WTC11 (cell line): ENCODE measurements around the gene IGSF6. TPM values are rescaled to one million over a fixed set of nuclear protein-coding genes. Genes with fewer than 3 reads are reported as not detected.

ENCODE experiments used
- ATAC-seq: fragments of 200-7000 bp; cut with Tn5 transposase; 2 replicates; pipeline ENCODE4 v1.10.0; 2021; ENCODE audit warnings: mild to moderate bottlenecking, moderate library complexity
- CTCF ChIA-PET: fragments of 300-600 bp; sonication (Branson Sonifier 250); formaldehyde crosslinking; loops from one replicate; lab custom pipeline; 2021; ENCODE audit warnings: antibody characterized with exemption; lab: Charles Lee
- POLR2A ChIA-PET: fragments of 350-600 bp; sonication (Branson Sonifier 250); formaldehyde crosslinking; loops from one replicate; lab custom pipeline; 2021; ENCODE audit warnings: antibody characterized with exemption; lab: Charles Lee
- DNase-seq: peaks from one replicate; pipeline ENCODE4 v3.0.0; 2021; ENCODE audit warnings: low spot score
- H3K27ac Mint-ChIP-seq: 2 replicates; pipeline ENCODE4 v1.8.0; 2021; ENCODE audit warnings: mixed read lengths
- H3K27me3 Mint-ChIP-seq: 2 replicates; pipeline ENCODE4 v1.8.0; 2021; ENCODE audit warnings: low read depth, mild to moderate bottlenecking, moderate library complexity, mixed read lengths
- H3K36me3 Mint-ChIP-seq: 2 replicates; pipeline ENCODE4 v1.8.0; 2021; ENCODE audit warnings: mixed read lengths
- H3K4me1 Mint-ChIP-seq: 2 replicates; pipeline ENCODE4 v1.8.0; 2022; ENCODE audit warnings: mixed read lengths
- H3K4me3 Mint-ChIP-seq: 2 replicates; pipeline ENCODE4 v1.8.0; 2021; ENCODE audit warnings: mild to moderate bottlenecking, moderate library complexity, mixed read lengths
- H3K9me3 Mint-ChIP-seq: 2 replicates; pipeline ENCODE4 v1.8.0; 2021; ENCODE audit warnings: mixed read lengths
- CBFB ChIP-seq: sonication (generic); formaldehyde crosslinking; IDR thresholded peaks from 2 replicates; pipeline ENCODE4 v1.8.1; 2022; ENCODE audit warnings: mild to moderate bottlenecking, low read depth, missing genetic modification reagents
- CREB1 ChIP-seq: sonication (generic); formaldehyde crosslinking; IDR thresholded peaks from 2 replicates; pipeline ENCODE4 v1.8.0; 2023; ENCODE audit warnings: mild to moderate bottlenecking, missing genetic modification reagents
- HMGA2 ChIP-seq: fragments of 250-450 bp; sonication (Bioruptor Pico); IDR thresholded peaks from 2 replicates; pipeline ENCODE4 v1.4.0; 2021; ENCODE audit warnings: mild to moderate bottlenecking, moderate library complexity
- IRF2 ChIP-seq: sonication (generic); formaldehyde crosslinking; IDR thresholded peaks from 2 replicates; pipeline ENCODE4 v1.8.0; 2022; ENCODE audit warnings: low read depth, missing genetic modification reagents, borderline replicate concordance
- NR1H2 ChIP-seq: sonication (generic); formaldehyde crosslinking; IDR thresholded peaks from 2 replicates; pipeline ENCODE4 v1.9.0; 2021; ENCODE audit warnings: mild to moderate bottlenecking, moderate library complexity, missing genetic modification reagents
- NR3C1 ChIP-seq: sonication (generic); formaldehyde crosslinking; conservative IDR thresholded peaks from 2 replicates; pipeline ENCODE4 v1.8.1; 2023; ENCODE audit warnings: low read depth, mild to moderate bottlenecking, missing genetic modification reagents
- PRRX2 ChIP-seq: fragments of 250-450 bp; sonication (Bioruptor Pico); IDR thresholded peaks from 2 replicates; pipeline ENCODE4 v1.8.0; 2021; ENCODE audit warnings: mild to moderate bottlenecking
- RELA ChIP-seq: sonication (generic); formaldehyde crosslinking; IDR thresholded peaks from 2 replicates; pipeline ENCODE4 v1.8.1; 2022; ENCODE audit warnings: missing genetic modification reagents, mild to moderate bottlenecking, borderline replicate concordance
- SMAD3 ChIP-seq: sonication (generic); formaldehyde crosslinking; IDR thresholded peaks from 2 replicates; pipeline ENCODE4 v1.8.0; 2022; ENCODE audit warnings: missing genetic modification reagents, mild to moderate bottlenecking, borderline replicate concordance
- SOX15 ChIP-seq: fragments of 250-450 bp; sonication (Bioruptor Pico); IDR thresholded peaks from 2 replicates; pipeline ENCODE4 v1.9.0; 2021; ENCODE audit warnings: mild to moderate bottlenecking
- TEAD1 ChIP-seq: sonication (generic); formaldehyde crosslinking; IDR thresholded peaks from 2 replicates; pipeline ENCODE4 v1.8.0; 2022; ENCODE audit warnings: mild to moderate bottlenecking, missing genetic modification reagents
- TEAD4 ChIP-seq: sonication (generic); formaldehyde crosslinking; IDR thresholded peaks from 2 replicates; pipeline ENCODE4 v1.8.0; 2022; ENCODE audit warnings: mild to moderate bottlenecking, missing genetic modification reagents
- ZNF121 ChIP-seq: sonication (generic); formaldehyde crosslinking; IDR thresholded peaks from 2 replicates; pipeline ENCODE4 v1.8.0; 2023; ENCODE audit warnings: missing genetic modification reagents
- ZNF219 ChIP-seq: sonication (generic); formaldehyde crosslinking; IDR thresholded peaks from 2 replicates; pipeline ENCODE4 v1.8.0; 2023; ENCODE audit warnings: missing genetic modification reagents, mild to moderate bottlenecking, borderline replicate concordance
- ZNF423 ChIP-seq: fragments of 250-450 bp; sonication (Bioruptor Pico); IDR thresholded peaks from 2 replicates; pipeline ENCODE4 v2.1.2; 2022; ENCODE audit warnings: mild to moderate bottlenecking, moderate library complexity
- ZNF671 ChIP-seq: fragments of 250-450 bp; sonication (Bioruptor Pico); IDR thresholded peaks from 2 replicates; pipeline ENCODE4 v1.8.0; 2021; ENCODE audit warnings: mild to moderate bottlenecking
- total RNA-seq: library from RNA; stranded (reverse); gene quantifications from 3 replicates; pipeline ENCODE4 v1.2.3, GENCODE V29; 2021
- TF ChIP-seq, protein P1 (sequence below): fragments of 250-450 bp; sonication (Bioruptor Pico); IDR thresholded peaks from 2 replicates; pipeline ENCODE4 v1.8.0; 2021; ENCODE audit warnings: mild to moderate bottlenecking
- TF ChIP-seq, protein P2 (sequence below): sonication (generic); formaldehyde crosslinking; IDR thresholded peaks from 2 replicates; pipeline ENCODE4 v1.8.0; 2023; ENCODE audit warnings: missing genetic modification reagents
- TF ChIP-seq, protein P3 (sequence below): sonication (generic); formaldehyde crosslinking; conservative IDR thresholded peaks from 2 replicates; pipeline ENCODE4 v1.8.1; 2023; ENCODE audit warnings: mild to moderate bottlenecking, low read depth, missing genetic modification reagents, moderate library complexity
- TF ChIP-seq, protein P4 (sequence below): sonication (generic); formaldehyde crosslinking; IDR thresholded peaks from 2 replicates; pipeline ENCODE4 v1.8.0; 2022; ENCODE audit warnings: mild to moderate bottlenecking, missing genetic modification reagents
- TF ChIP-seq, protein P5 (sequence below): sonication (generic); formaldehyde crosslinking; conservative IDR thresholded peaks from 2 replicates; pipeline ENCODE4 v1.8.1; 2022; ENCODE audit warnings: mild to moderate bottlenecking, missing genetic modification reagents
- TF ChIP-seq, protein P6 (sequence below): sonication (generic); formaldehyde crosslinking; IDR thresholded peaks from 2 replicates; pipeline ENCODE4 v1.8.0; 2023; ENCODE audit warnings: mild to moderate bottlenecking, missing genetic modification reagents

The IGSF6 gene
- total RNA-seq, 1 experiment from 2014 or later = not detected

DNA sequence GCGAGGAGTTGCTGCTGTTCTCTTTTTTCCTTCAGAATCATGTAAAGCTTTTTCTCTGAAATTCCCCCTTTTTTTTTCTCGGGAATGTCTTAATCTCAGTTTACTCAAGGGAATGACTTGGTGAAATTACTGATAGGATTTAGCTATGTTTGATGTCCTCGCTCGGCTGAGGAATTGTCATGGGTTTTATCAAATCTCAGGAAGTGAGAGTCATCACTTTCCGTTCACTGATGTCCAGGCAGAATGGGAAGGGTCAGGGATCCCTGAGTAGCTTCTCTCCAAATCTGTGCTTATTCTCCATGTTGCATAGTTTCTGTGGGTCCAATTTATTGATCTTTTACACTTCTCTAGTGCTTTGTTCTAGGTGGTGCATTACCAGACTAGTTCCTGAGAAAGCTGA, 6.3 kb downstream of the IGSF6 start:
- CTCF ChIA-PET = interaction anchor here (2.1 kb wide), 1 partner anchor 11 kb away, joined by 12 read pairs; no protein-coding TSS in a partner anchor
- Mint-ChIP-seq H3K4me3 (no peak overlapping the region), H3K27me3 (no peaks in the 10 kb centered on the region), H3K4me1 (0 out of 2 replicates have a peak, but pooled peaks cover 3% of the 10 kb centered on the region), H3K9me3 (no peaks in the 10 kb centered on the region), H3K36me3 (no peaks in the 10 kb centered on the region), H3K27ac (no peak overlapping the region)
- TF ChIP-seq CBFB (no peak), SMAD3 (no peak), PRRX2 (no peak), ZNF219 (no peak), TEAD1 (no peak)
- TF ChIP-seq, protein P1, sequence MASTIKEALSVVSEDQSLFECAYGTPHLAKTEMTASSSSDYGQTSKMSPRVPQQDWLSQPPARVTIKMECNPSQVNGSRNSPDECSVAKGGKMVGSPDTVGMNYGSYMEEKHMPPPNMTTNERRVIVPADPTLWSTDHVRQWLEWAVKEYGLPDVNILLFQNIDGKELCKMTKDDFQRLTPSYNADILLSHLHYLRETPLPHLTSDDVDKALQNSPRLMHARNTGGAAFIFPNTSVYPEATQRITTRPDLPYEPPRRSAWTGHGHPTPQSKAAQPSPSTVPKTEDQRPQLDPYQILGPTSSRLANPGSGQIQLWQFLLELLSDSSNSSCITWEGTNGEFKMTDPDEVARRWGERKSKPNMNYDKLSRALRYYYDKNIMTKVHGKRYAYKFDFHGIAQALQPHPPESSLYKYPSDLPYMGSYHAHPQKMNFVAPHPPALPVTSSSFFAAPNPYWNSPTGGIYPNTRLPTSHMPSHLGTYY = no peak
- TF ChIP-seq, protein P2, sequence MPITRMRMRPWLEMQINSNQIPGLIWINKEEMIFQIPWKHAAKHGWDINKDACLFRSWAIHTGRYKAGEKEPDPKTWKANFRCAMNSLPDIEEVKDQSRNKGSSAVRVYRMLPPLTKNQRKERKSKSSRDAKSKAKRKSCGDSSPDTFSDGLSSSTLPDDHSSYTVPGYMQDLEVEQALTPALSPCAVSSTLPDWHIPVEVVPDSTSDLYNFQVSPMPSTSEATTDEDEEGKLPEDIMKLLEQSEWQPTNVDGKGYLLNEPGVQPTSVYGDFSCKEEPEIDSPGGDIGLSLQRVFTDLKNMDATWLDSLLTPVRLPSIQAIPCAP (CRISPR knock-in tag) = no peak
- TF ChIP-seq, protein P3, sequence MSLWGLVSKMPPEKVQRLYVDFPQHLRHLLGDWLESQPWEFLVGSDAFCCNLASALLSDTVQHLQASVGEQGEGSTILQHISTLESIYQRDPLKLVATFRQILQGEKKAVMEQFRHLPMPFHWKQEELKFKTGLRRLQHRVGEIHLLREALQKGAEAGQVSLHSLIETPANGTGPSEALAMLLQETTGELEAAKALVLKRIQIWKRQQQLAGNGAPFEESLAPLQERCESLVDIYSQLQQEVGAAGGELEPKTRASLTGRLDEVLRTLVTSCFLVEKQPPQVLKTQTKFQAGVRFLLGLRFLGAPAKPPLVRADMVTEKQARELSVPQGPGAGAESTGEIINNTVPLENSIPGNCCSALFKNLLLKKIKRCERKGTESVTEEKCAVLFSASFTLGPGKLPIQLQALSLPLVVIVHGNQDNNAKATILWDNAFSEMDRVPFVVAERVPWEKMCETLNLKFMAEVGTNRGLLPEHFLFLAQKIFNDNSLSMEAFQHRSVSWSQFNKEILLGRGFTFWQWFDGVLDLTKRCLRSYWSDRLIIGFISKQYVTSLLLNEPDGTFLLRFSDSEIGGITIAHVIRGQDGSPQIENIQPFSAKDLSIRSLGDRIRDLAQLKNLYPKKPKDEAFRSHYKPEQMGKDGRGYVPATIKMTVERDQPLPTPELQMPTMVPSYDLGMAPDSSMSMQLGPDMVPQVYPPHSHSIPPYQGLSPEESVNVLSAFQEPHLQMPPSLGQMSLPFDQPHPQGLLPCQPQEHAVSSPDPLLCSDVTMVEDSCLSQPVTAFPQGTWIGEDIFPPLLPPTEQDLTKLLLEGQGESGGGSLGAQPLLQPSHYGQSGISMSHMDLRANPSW (CRISPR knock-in tag) = no peak
- POLR2A ChIA-PET = no interaction called here
- no peak for ATAC-seq
- no peak for DNase-seq

DNA sequence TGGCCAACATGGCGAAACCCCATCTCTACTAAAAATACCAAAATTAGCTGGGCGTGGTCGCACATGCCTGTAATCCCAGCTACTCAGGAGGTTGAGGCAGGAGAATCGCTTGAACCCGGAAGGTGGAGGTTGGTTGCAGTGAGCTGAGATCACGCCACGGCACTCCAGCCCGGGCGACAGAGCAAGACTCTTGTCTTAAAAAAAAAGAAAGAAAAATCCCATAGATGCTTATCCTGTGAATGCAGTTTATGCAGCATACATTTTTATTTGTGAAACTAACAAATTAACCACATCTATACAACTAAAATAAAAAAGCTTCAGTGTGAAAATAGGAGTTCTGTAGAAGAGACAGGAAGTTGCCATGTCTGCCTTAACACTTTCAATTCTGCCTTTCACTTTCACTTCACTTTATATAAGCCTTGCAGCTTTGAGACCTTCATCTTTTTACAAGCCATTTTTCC, 7.1 kb downstream of the IGSF6 start:
- 0 out of 2 replicates have a peak, but pooled peaks cover 3% of the 10 kb centered on the region for H3K4me1 Mint-ChIP-seq
- H3K27ac Mint-ChIP-seq = no peak overlapping the region
- ATAC-seq = no peak
- no peaks in the 10 kb centered on the region for H3K27me3 Mint-ChIP-seq
- ChIA-PET POLR2A (no interaction called here), CTCF (interaction anchor here (2.1 kb wide), 1 partner anchor 12 kb away, joined by 12 read pairs; no protein-coding TSS in a partner anchor)
- no peak overlapping the region for H3K4me3 Mint-ChIP-seq
- no peaks in the 10 kb centered on the region for H3K36me3 Mint-ChIP-seq
- TF ChIP-seq, protein P3 (CRISPR knock-in tag) = no peak
- TF ChIP-seq HMGA2 (CRISPR knock-in tag) (no peak), IRF2 (CRISPR knock-in tag) (no peak), NR1H2 (no peak), CREB1 (CRISPR knock-in tag) (no peak), ZNF423 (CRISPR knock-in tag) (no peak), ZNF671 (CRISPR knock-in tag) (no peak), RELA (CRISPR knock-in tag) (no peak), TEAD4 (CRISPR knock-in tag) (no peak), ZNF121 (CRISPR knock-in tag) (no peak), SOX15 (CRISPR knock-in tag) (no peak), CBFB (no peak), NR3C1 (CRISPR knock-in tag) (no peak)
- TF ChIP-seq, protein P4, sequence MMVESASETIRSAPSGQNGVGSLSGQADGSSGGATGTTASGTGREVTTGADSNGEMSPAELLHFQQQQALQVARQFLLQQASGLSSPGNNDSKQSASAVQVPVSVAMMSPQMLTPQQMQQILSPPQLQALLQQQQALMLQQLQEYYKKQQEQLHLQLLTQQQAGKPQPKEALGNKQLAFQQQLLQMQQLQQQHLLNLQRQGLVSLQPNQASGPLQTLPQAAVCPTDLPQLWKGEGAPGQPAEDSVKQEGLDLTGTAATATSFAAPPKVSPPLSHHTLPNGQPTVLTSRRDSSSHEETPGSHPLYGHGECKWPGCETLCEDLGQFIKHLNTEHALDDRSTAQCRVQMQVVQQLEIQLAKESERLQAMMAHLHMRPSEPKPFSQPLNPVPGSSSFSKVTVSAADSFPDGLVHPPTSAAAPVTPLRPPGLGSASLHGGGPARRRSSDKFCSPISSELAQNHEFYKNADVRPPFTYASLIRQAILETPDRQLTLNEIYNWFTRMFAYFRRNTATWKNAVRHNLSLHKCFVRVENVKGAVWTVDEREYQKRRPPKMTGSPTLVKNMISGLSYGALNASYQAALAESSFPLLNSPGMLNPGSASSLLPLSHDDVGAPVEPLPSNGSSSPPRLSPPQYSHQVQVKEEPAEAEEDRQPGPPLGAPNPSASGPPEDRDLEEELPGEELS (CRISPR knock-in tag) = no peak
- TF ChIP-seq, protein P5, sequence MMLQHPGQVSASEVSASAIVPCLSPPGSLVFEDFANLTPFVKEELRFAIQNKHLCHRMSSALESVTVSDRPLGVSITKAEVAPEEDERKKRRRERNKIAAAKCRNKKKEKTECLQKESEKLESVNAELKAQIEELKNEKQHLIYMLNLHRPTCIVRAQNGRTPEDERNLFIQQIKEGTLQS (CRISPR knock-in tag) = no peak
- TF ChIP-seq, protein P6, sequence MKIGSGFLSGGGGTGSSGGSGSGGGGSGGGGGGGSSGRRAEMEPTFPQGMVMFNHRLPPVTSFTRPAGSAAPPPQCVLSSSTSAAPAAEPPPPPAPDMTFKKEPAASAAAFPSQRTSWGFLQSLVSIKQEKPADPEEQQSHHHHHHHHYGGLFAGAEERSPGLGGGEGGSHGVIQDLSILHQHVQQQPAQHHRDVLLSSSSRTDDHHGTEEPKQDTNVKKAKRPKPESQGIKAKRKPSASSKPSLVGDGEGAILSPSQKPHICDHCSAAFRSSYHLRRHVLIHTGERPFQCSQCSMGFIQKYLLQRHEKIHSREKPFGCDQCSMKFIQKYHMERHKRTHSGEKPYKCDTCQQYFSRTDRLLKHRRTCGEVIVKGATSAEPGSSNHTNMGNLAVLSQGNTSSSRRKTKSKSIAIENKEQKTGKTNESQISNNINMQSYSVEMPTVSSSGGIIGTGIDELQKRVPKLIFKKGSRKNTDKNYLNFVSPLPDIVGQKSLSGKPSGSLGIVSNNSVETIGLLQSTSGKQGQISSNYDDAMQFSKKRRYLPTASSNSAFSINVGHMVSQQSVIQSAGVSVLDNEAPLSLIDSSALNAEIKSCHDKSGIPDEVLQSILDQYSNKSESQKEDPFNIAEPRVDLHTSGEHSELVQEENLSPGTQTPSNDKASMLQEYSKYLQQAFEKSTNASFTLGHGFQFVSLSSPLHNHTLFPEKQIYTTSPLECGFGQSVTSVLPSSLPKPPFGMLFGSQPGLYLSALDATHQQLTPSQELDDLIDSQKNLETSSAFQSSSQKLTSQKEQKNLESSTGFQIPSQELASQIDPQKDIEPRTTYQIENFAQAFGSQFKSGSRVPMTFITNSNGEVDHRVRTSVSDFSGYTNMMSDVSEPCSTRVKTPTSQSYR (CRISPR knock-in tag) = no peak
- TF ChIP-seq, all 79 proteins: peak for 0
- DNase-seq = no peak
- H3K9me3 Mint-ChIP-seq = no peaks in the 10 kb centered on the region
